ENCODE results near the gene GABRB1.
"Not testable (repeated sequence)": the region's sequence is repeated elsewhere in the genome, so short reads cannot be mapped to it uniquely, and the experiment has no call there.

Gene GABRB1

GRCh38 chr4:47373709-47374108 is 342.3 kb downstream of the GABRB1 start:
- no peak overlapping the region for H3K9ac ChIP-seq (ENCODE audit: low read depth, low read length, poor library complexity, severe bottlenecking)
- H3K27me3 ChIP-seq (ENCODE audit: insufficient read depth, low read length, poor library complexity, severe bottlenecking) = no peaks in the 10 kb centered on the region
- H3K9me2 ChIP-seq (replicated peaks; ENCODE audit: low read depth, low read length) = no peaks in the 10 kb centered on the region
- H3K36me3 ChIP-seq (ENCODE audit: insufficient read depth, low read length) = no peaks in the 10 kb centered on the region
- TF ChIP-seq EZH2phosphoT487 (IDR thresholded peaks at IDR 0.05; ENCODE audit: borderline replicate concordance) = no peak
- no peak for TF ChIP-seq CTCF (conservative IDR thresholded peaks at IDR 0.05; ENCODE audit: low read length)
- H4K20me1 ChIP-seq (ENCODE audit: insufficient read depth, low read length, poor library complexity, severe bottlenecking) = no peaks in the 10 kb centered on the region
- H3K4me1 ChIP-seq (ENCODE audit: insufficient read depth, low read length, poor library complexity, severe bottlenecking) = no peaks in the 10 kb centered on the region
- H3K79me2 ChIP-seq (ENCODE audit: insufficient read depth, low read length) = no peaks in the 10 kb centered on the region
- H2AFZ ChIP-seq (ENCODE audit: low read length) = no peak overlapping the region
- H3K4me2 ChIP-seq (ENCODE audit: low read depth, low read length, poor library complexity, severe bottlenecking) = no peak overlapping the region
- H3K4me3 ChIP-seq (ENCODE audit: low read length, poor library complexity, severe bottlenecking) = no peak overlapping the region
- no peaks in the 10 kb centered on the region for H3F3A ChIP-seq (ENCODE audit: low read depth)
- no peaks in the 10 kb centered on the region for H3K9me3 ChIP-seq (ENCODE audit: insufficient read depth, low read depth, low read length)

DNA sequence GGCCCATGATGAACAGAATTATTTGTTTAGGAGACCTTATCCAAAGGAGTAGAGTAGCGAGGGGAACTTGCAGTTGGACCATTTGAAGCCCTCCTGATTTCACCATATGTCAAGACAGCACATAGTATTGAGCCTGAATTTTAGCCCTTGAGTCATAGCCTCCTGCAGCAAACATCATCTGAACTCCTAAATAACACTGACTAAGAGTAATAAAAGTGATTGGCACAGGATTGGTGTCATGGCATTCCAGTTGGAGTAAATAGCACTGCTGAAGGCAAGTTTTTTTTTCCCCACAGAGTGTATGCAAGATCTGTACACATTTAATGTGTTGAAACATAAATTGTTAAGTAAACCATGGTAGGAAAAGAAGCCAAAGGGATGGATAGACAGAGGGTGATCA is 343.1 kb downstream of the GABRB1 start:
- no peaks in the 10 kb centered on the region for H3F3A ChIP-seq (ENCODE audit: low read depth)
- H3K9me3 ChIP-seq (ENCODE audit: insufficient read depth, low read depth, low read length) = no peaks in the 10 kb centered on the region
- no peak overlapping the region for H3K4me3 ChIP-seq (ENCODE audit: low read length, poor library complexity, severe bottlenecking)
- no peaks in the 10 kb centered on the region for H3K27me3 ChIP-seq (ENCODE audit: insufficient read depth, low read length, poor library complexity, severe bottlenecking)
- TF ChIP-seq CTCF (conservative IDR thresholded peaks at IDR 0.05; ENCODE audit: low read length) (no peak), EZH2phosphoT487 (IDR thresholded peaks at IDR 0.05; ENCODE audit: borderline replicate concordance) (no peak)
- H3K4me2 ChIP-seq (ENCODE audit: low read depth, low read length, poor library complexity, severe bottlenecking) = no peak overlapping the region
- H3K9ac ChIP-seq (ENCODE audit: low read depth, low read length, poor library complexity, severe bottlenecking) = no peak overlapping the region
- no peaks in the 10 kb centered on the region for H3K4me1 ChIP-seq (ENCODE audit: insufficient read depth, low read length, poor library complexity, severe bottlenecking)
- no peaks in the 10 kb centered on the region for H3K79me2 ChIP-seq (ENCODE audit: insufficient read depth, low read length)
- no peaks in the 10 kb centered on the region for H3K36me3 ChIP-seq (ENCODE audit: insufficient read depth, low read length)
- H3K9me2 ChIP-seq (replicated peaks; ENCODE audit: low read depth, low read length) = no peaks in the 10 kb centered on the region
- no peaks in the 10 kb centered on the region for H4K20me1 ChIP-seq (ENCODE audit: insufficient read depth, low read length, poor library complexity, severe bottlenecking)
- H2AFZ ChIP-seq (ENCODE audit: low read length) = no peak overlapping the region

- H2AFZ ChIP-seq (ENCODE audit: low read length); H4K20me1 ChIP-seq (ENCODE audit: insufficient read depth, low read length, poor library complexity, severe bottlenecking); H3K9me2 ChIP-seq (replicated peaks; ENCODE audit: low read depth, low read length); H3K4me3 ChIP-seq (ENCODE audit: low read length, poor library complexity, severe bottlenecking); H3K4me1 ChIP-seq (ENCODE audit: insufficient read depth, low read length, poor library complexity, severe bottlenecking); H3K27me3 ChIP-seq (ENCODE audit: insufficient read depth, low read length, poor library complexity, severe bottlenecking); H3K4me2 ChIP-seq (ENCODE audit: low read depth, low read length, poor library complexity, severe bottlenecking); H3K9me3 ChIP-seq (ENCODE audit: insufficient read depth, low read depth, low read length); H3K36me3 ChIP-seq (ENCODE audit: insufficient read depth, low read length); H3F3A ChIP-seq (ENCODE audit: low read depth); H3K79me2 ChIP-seq (ENCODE audit: insufficient read depth, low read length); H3K9ac ChIP-seq (ENCODE audit: low read depth, low read length, poor library complexity, severe bottlenecking): not testable (repeated sequence)
Measured at GRCh38 chr4:47378021-47378530, 346.7 kb downstream of the GABRB1 start.

DNA sequence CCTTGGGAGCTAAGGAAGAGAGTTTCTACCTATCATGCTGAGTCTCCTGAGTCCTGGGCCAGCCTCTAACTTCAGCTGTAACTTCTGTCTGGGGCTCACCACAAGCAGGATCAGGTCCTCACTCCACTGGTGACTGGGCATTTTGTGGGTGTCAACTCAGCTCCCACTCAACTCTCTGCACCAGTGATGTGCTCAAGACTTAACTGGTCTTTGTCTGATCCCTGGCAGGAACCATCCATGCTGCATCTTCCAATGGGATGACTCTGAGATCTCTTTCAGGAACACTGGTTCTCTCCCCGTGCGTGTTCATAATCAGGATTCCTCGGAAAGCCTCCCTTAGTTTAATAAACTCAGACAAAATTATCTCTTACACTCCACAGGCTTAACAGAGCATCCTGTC is 349.8 kb downstream of the GABRB1 start:
- Histone ChIP-seq H3K9ac (ENCODE audit: low read depth, low read length, poor library complexity, severe bottlenecking) (no peak overlapping the region), H3K4me2 (ENCODE audit: low read depth, low read length, poor library complexity, severe bottlenecking) (no peak overlapping the region), H3K27me3 (ENCODE audit: insufficient read depth, low read length, poor library complexity, severe bottlenecking) (no peaks in the 10 kb centered on the region), H2AFZ (ENCODE audit: low read length) (no peak overlapping the region), H3K4me3 (ENCODE audit: low read length, poor library complexity, severe bottlenecking) (no peak overlapping the region), H3K9me3 (ENCODE audit: insufficient read depth, low read depth, low read length) (no peaks in the 10 kb centered on the region), H3K4me1 (ENCODE audit: insufficient read depth, low read length, poor library complexity, severe bottlenecking) (no peaks in the 10 kb centered on the region), H3K9me2 (replicated peaks; ENCODE audit: low read depth, low read length) (no peaks in the 10 kb centered on the region), H4K20me1 (ENCODE audit: insufficient read depth, low read length, poor library complexity, severe bottlenecking) (no peaks in the 10 kb centered on the region), H3K36me3 (ENCODE audit: insufficient read depth, low read length) (no peaks in the 10 kb centered on the region), H3F3A (ENCODE audit: low read depth) (no peaks in the 10 kb centered on the region), H3K79me2 (ENCODE audit: insufficient read depth, low read length) (no peaks in the 10 kb centered on the region)
- TF ChIP-seq EZH2phosphoT487 (IDR thresholded peaks at IDR 0.05; ENCODE audit: borderline replicate concordance) = no peak
- TF ChIP-seq CTCF (conservative IDR thresholded peaks at IDR 0.05; ENCODE audit: low read length) = no peak

All from Loucy (cell line).